Gastrocnemius medialis (tissue), 4 donors: Measurements from ENCODE around the gene CDH16. TPM values are rescaled to one million over a fixed set of nuclear protein-coding genes. Genes with fewer than 3 reads are reported as not detected.

Source experiments
- ATAC-seq, 2 donors: fragments of 150-250 bp; one replicate each; pipeline ENCODE4 v1.9.1; 2016
- DNase-seq, 2 donors: peaks; one replicate each; pipeline ENCODE4 v3.0.0-alpha.2; 2019
- H3K27ac ChIP-seq, 4 donors: fragments of 200-600 bp; sonication (generic); 1 replicate in 1 of 4; 2 replicates in 3 of 4; pipeline ENCODE4 v1.5.1; 2016 to 2018; ENCODE audit warnings: mild to moderate bottlenecking in 2 of 4, moderate library complexity in 1 of 4
- H3K27me3 ChIP-seq, 3 donors: fragments of 200-600 bp; sonication (generic) in 2 of 3; 1 replicate in 1 of 3; 2 replicates in 2 of 3; pipeline versions ENCODE4 v1.5.1 to v1.6.0; 2016 to 2019; ENCODE audit warnings: mild to moderate bottlenecking in 1 of 3, moderate library complexity in 1 of 3
- H3K36me3 ChIP-seq, 2 donors: fragments of 200-600 bp; sonication (generic) in 1 of 2; one replicate each; pipeline ENCODE4 v1.5.1; 2017 to 2018
- H3K4me1 ChIP-seq, 2 donors: fragments of 200-600 bp; sonication (generic) in 1 of 2; one replicate each; pipeline ENCODE4 v1.5.1; 2016 to 2017; ENCODE audit warnings: mild to moderate bottlenecking in 2 of 2
- H3K4me3 ChIP-seq, 4 donors: fragments of 200-600 bp; sonication (generic) in 3 of 4; 1 replicate in 1 of 4; 2 replicates in 3 of 4; pipeline ENCODE4 v1.5.1; 2016 to 2019; ENCODE audit warnings: mild to moderate bottlenecking in 2 of 4
- H3K9me3 ChIP-seq, 3 donors: fragments of 200-600 bp; sonication (generic) in 2 of 3; 1 replicate in 1 of 3; 2 replicates in 2 of 3; pipeline ENCODE4 v1.5.1; 2016 to 2019
- CTCF ChIP-seq, 5 experiments: fragments of 450-650 bp in 3 of 5; fragments of 200-600 bp in 2 of 5; sonication (generic) in 2 of 5; IDR thresholded peaks in 4 of 5; conservative IDR thresholded peaks in 1 of 5; 1 replicate in 4 of 5; 2 replicates in 1 of 5; pipeline ENCODE4 v1.5.1; 2016 to 2019; ENCODE audit warnings: antibody characterized with exemption in 5 of 5, mild to moderate bottlenecking in 3 of 5, moderate library complexity in 3 of 5
- POLR2A ChIP-seq, 2 donors: fragments of 450-650 bp; IDR thresholded peaks; one replicate each; pipeline ENCODE4 v1.6.1; 2017; ENCODE audit warnings: antibody characterized with exemption in 2 of 2, mild to moderate bottlenecking in 2 of 2, moderate library complexity in 2 of 2
- in situ Hi-C, 4 donors: fragments of 200-750 bp; cut with MboI; loops; one replicate each; pipeline versions ENCODE4 v1.15.0 to v1.8.0; 2017; ENCODE audit warnings: low sequenced_read_pairs in 4 of 4
- intact Hi-C: fragments of 100-400 bp; cut with DNase I; formaldehyde crosslinking; loops from one replicate; pipeline ENCODE4 v1.15.1; 2023; ENCODE audit warnings: low total_unique reads
- total RNA-seq, 4 donors: library from RNA; depleted of rRNA; stranded (reverse); fragments of >200 nt; gene quantifications; one replicate each; pipeline versions ENCODE4 v1.1.0 to v1.2.3, GENCODE V29; 2016

Gene CDH16
- total RNA-seq, 4 donors from 2014 or later: 0.10 to 0.87 (median 0.16) TPM; not detected in 1

- no peak overlapping the region for H3K4me3 ChIP-seq
- no peaks in the 10 kb centered on the region for H3K4me1 ChIP-seq
- H3K36me3 ChIP-seq: peaks cover 0 to 15% of the 10 kb centered on the region in 2 donors
- H3K27me3 ChIP-seq: no peaks in the 10 kb centered on the region
- ATAC-seq (no peak), DNase-seq (no peak)
- intact Hi-C loops (no loop called here), in situ Hi-C loops (no loop called here)
- TF ChIP-seq POLR2A (IDR thresholded peaks at IDR 0.05): no peak
- no peak for TF ChIP-seq CTCF (IDR thresholded peaks at IDR 0.05 in 4 of 5, conservative IDR thresholded peaks at IDR 0.05 in 1 of 5)
- no peaks in the 10 kb centered on the region for H3K9me3 ChIP-seq
- no peak overlapping the region for H3K27ac ChIP-seq
Observed at GRCh38 chr16:66888647-66889615, 29.8 kb downstream of the CDH16 start.

GRCh38 chr16:66886914-66887313 lies 31.8 kb downstream of the CDH16 start:
- Histone ChIP-seq H3K27ac (no peak overlapping the region), H3K4me1 (no peaks in the 10 kb centered on the region), H3K36me3 (peaks cover 0 to 15% of the 10 kb centered on the region in 2 donors), H3K9me3 (no peaks in the 10 kb centered on the region), H3K27me3 (no peaks in the 10 kb centered on the region), H3K4me3 (no peak overlapping the region)
- TF ChIP-seq POLR2A (IDR thresholded peaks at IDR 0.05): no peak
- DNase-seq (no peak), ATAC-seq (no peak)
- intact Hi-C loops (no loop called here), in situ Hi-C loops (no loop called here)

DNA sequence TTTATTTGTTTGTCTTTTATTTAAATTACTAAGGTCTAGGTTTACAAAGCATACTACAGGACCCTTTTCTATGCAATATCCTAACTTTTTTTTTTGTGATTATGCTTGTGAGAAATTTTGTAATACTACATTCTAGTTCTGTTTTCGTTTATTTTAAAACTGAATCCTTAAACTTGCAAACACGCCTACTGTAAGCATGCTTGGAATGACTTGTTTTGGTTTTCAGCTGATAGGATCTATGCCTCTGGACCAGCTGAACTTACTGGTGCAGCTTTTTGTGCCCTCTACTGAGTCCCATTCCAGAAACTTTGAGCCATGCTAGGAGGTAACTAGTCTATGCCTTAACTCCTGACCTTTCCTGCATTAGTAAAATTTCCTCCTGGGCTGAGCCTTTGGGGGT lies 32.4 kb downstream of the CDH16 start:
- no peak for TF ChIP-seq POLR2A (IDR thresholded peaks at IDR 0.05)
- no peak for TF ChIP-seq CTCF (IDR thresholded peaks at IDR 0.05 in 4 of 5, conservative IDR thresholded peaks at IDR 0.05 in 1 of 5)
- no peaks in the 10 kb centered on the region for H3K9me3 ChIP-seq
- no peak for ATAC-seq
- no peak overlapping the region for H3K4me3 ChIP-seq
- H3K27ac ChIP-seq: no peak overlapping the region
- in situ Hi-C loops: no loop called here
- peaks cover 0 to 15% of the 10 kb centered on the region in 2 donors for H3K36me3 ChIP-seq
- no peaks in the 10 kb centered on the region for H3K27me3 ChIP-seq
- no peak for DNase-seq
- H3K4me1 ChIP-seq: peaks cover 0 to 4% of the 10 kb centered on the region in 2 donors
- intact Hi-C loops: no loop called here

DNA sequence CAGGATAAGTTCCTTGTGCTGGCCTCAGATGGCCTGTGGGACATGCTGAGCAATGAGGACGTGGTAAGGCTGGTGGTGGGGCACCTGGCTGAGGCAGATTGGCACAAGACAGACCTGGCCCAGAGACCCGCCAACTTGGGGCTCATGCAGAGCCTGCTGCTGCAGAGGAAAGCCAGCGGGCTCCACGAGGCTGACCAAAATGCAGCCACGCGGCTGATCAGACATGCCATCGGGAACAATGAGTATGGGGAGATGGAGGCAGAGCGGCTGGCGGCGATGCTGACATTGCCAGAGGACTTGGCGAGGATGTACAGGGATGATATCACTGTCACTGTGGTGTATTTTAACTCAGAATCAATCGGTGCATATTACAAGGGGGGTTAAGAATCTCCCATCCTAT lies 33.2 kb downstream of the CDH16 start:
- intact Hi-C loops (no loop called here), in situ Hi-C loops (no loop called here)
- peaks cover 0 to 15% of the 10 kb centered on the region in 2 donors for H3K36me3 ChIP-seq
- no peaks in the 10 kb centered on the region for H3K27me3 ChIP-seq
- peaks cover 6 to 9% of the 10 kb centered on the region in 2 donors for H3K4me1 ChIP-seq
- H3K9me3 ChIP-seq: no peaks in the 10 kb centered on the region
- DNase-seq (no peak), ATAC-seq (no peak)
- H3K27ac ChIP-seq: no peak overlapping the region
- TF ChIP-seq POLR2A (IDR thresholded peaks at IDR 0.05): no peak
- no peak for TF ChIP-seq CTCF (IDR thresholded peaks at IDR 0.05 in 4 of 5, conservative IDR thresholded peaks at IDR 0.05 in 1 of 5)
- no peak overlapping the region for H3K4me3 ChIP-seq

DNA sequence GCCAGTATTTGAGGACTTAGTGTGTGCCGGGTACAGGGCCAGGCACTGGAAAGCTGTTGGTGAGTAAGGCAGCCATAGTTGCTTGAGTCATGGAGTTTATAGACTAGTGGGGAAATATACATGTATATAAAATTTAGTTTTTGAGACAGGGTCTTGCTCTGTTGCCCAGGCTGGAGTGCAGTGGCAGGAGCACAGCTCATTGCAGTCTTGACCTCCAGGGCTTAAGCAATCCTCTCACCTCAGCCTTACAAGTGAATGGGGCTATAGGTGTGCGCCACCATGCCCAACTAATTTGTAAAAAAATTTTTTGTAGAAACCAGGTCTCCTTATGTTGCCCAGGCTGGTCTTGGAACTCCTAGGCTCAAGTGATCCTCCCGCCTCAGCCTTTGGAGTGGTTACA lies 36.0 kb downstream of the CDH16 start:
- no peak overlapping the region for H3K4me3 ChIP-seq
- no peak for DNase-seq
- H3K9me3 ChIP-seq: no peaks in the 10 kb centered on the region
- in situ Hi-C loops: no loop called here
- peak overlapping the region in 1 of 4 donors; percentile 7 for H3K27ac ChIP-seq
- TF ChIP-seq POLR2A (IDR thresholded peaks at IDR 0.05): no peak
- TF ChIP-seq CTCF (IDR thresholded peaks at IDR 0.05 in 4 of 5, conservative IDR thresholded peaks at IDR 0.05 in 1 of 5): no peak
- intact Hi-C loops: no loop called here
- H3K4me1 ChIP-seq: peaks cover 9% of the 10 kb centered on the region in 2 donors
- H3K36me3 ChIP-seq: peaks cover 0 to 15% of the 10 kb centered on the region in 2 donors
- no peaks in the 10 kb centered on the region for H3K27me3 ChIP-seq
- no peak for ATAC-seq
